GM12864 (cell line): ENCODE results near the gene CENPN.

Experiments
- DNase-seq: peaks from one replicate; pipeline ENCODE4 v3.0.0-alpha.2; 2011; ENCODE audit warnings: low read depth
- H3K4me3 ChIP-seq: 2 replicates; pipeline ENCODE4 v1.5.1; 2011; ENCODE audit warnings: mild to moderate bottlenecking, low read depth, low read length, control low read depth
- TF ChIP-seq, protein P1 (sequence below): IDR thresholded peaks from 2 replicates; pipeline ENCODE4 v1.5.1; 2011; ENCODE audit warnings: low read depth, mild to moderate bottlenecking, moderate library complexity, low read length, control low read depth, inconsistent platforms; ENCODE audit errors: missing control alignments

Gene CENPN

DNA sequence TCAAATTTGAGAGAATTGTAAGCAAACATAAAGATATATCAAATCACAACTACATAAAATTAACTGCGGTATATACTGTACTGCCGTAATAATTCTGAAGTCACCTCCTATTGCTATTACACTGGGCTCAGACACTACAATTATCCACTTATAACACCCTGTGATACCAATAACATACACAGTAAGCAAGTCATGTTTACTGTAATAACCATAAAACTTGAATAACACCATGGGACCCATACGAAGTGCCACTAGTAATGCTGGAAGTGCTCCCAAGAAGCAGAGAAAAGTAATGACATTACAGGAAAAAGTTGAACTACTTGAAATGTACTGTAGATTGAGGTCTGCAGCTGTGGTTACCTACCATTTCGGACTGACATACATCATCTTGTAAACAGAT lies 24.4 kb upstream of the CENPN start:
- TF ChIP-seq, protein P1, sequence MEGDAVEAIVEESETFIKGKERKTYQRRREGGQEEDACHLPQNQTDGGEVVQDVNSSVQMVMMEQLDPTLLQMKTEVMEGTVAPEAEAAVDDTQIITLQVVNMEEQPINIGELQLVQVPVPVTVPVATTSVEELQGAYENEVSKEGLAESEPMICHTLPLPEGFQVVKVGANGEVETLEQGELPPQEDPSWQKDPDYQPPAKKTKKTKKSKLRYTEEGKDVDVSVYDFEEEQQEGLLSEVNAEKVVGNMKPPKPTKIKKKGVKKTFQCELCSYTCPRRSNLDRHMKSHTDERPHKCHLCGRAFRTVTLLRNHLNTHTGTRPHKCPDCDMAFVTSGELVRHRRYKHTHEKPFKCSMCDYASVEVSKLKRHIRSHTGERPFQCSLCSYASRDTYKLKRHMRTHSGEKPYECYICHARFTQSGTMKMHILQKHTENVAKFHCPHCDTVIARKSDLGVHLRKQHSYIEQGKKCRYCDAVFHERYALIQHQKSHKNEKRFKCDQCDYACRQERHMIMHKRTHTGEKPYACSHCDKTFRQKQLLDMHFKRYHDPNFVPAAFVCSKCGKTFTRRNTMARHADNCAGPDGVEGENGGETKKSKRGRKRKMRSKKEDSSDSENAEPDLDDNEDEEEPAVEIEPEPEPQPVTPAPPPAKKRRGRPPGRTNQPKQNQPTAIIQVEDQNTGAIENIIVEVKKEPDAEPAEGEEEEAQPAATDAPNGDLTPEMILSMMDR: no peak
- H3K4me3 ChIP-seq: no peak overlapping the region
- DNase-seq: no peak

DNA sequence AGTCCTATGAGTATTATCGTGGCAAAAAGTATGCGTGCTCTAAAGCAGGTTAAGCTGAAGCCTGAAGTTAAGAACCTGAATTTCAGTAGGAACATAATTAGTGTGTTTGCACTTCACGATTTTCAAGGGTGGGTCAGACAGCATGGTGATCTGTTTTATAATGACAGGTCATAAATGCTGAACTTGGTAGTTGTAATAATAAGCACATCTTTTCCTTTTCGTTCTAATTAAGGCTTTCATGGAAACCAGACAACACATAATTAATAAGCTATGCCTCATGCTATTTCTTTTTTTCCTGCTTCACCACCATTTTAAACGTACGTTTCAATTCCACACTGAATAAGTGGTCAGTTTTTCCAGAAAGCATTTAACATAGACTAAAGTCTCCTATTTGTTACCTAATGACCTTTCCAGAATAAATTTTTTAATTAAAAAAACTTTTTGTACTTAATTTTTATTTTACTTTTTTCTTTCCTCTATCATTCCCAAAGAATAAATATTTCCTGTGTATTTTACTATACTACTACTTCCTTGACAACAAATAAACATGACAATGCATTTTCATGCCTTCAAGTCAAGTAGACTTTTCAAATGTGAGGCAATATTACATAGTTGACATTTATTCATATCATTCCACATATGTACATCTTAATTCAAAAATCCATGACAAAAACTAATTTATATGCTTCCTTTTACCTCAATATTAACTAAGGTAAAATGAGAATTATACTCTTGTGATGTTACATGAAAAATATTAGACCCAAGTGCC lies 22.7 kb upstream of the CENPN start:
- DNase-seq: no peak
- H3K4me3 ChIP-seq: no peak overlapping the region
- TF ChIP-seq, protein P1: no peak

DNA sequence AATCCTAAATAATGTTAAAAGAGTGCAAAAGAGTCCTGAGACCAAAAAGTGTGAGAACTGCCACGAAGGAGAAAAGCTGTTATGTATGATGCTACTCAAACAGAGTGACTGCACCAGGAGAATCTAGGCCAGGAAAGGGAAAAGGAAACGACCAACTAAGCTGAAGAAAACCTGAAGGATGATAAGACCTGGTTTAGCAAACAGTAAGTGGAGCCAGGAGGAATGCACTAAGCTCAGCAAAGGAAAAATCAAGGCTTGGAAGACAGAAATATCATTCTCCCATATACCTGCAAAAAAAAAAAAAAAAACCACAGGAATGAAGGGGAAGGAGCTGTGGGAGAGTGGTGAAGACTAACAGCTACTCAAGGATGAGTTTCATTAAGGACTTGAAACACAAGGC lies 21.4 kb upstream of the CENPN start:
- TF ChIP-seq, protein P1: no peak
- no peak for DNase-seq
- no peak overlapping the region for H3K4me3 ChIP-seq

DNA sequence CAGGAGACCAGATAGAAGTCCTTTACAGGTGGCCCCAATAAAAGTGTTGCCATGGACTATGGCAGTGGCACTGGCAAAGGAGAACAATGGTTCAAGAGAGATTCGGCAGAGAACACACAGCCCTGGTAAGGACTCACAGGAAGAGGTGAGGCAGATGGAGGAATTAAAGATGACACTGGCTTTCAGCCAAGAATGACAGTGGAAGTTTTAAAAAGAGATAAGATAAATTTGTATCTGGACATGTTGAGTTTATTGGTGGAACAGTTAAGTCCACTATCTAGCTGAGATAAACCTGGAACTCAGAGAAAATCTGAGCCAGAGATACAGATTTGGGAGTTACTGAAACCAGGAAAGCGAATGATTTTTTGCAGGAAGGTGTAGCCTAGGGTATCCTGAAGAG lies 20.5 kb upstream of the CENPN start:
- no peak for DNase-seq
- TF ChIP-seq, protein P1: no peak
- H3K4me3 ChIP-seq: no peak overlapping the region

DNA sequence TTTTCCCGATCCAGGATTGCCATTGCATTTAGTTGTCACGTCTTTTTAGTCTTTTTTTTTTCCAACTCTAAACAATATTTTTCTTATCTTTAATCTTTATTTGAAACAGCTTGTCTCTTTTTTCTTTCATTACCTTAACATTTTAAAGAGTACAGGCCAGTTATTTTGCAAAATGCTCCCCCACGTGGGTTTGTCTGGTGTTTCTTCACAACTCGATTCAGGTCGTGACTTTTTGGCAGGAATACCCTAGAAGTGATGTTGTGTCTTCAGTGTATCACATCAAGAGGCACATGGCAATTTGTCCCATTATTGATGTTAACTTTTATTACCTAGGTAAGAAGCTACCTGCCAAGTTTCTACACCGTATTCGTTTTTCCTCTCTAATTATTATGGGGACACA lies 18.3 kb upstream of the CENPN start:
- TF ChIP-seq, protein P1: no peak
- DNase-seq: no peak
- no peak overlapping the region for H3K4me3 ChIP-seq

DNA sequence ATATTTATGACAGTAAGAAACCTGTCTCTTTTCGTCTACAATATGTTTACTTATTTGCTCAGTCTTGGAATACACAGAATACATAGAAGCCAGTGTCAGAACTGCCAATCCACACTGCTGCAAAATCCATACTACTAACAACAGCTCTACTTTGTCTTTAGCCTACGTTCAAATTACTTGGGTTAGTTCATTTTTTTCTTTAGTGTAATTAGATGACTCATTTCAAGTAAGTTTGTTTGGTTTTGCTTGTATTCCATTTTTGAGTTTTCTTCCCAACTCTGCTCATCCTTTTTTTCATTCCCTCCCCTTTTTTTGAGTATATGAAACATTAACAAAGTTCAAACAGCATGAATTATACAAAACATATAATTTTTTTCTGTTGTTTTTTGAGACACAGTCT lies 17.2 kb upstream of the CENPN start:
- DNase-seq: no peak
- TF ChIP-seq, protein P1: no peak

DNA sequence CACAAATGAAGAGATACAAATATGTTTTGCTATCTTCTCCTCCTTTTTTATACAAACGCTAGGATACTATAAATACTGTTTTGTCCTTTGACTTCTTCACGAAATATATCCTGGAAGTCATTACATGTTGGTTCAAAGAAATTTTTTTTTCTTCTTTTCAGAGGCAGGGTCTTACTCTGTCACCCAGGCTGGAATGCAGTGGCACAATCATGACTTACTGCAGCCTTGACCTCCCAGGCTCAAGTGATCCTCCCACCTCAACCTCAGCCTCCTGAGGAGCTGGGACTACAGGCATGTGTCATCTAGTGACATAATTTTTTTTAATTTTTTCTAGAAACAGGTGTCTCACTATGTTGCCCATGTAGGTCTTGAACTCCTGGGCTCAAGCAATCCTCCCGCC lies 16.4 kb upstream of the CENPN start:
- TF ChIP-seq, protein P1: no peak
- DNase-seq: no peak
- H3K4me3 ChIP-seq: no peak overlapping the region

More for the DNA sequence above, 17.2 kb upstream of the CENPN start:
- H3K4me3 ChIP-seq: no peak overlapping the region
